Natural killer cell treated with Interleukin-12 subunit alpha and Interleukin-12 subunit beta and Interleukin-15 and Interleukin-18, amount 100 ng/mL, for 72 hours (primary cell): ENCODE measurements around the gene MRPS33. TPM values are rescaled to one million over a fixed set of nuclear protein-coding genes. Genes with fewer than 3 reads are reported as not detected.

Source experiments
- ATAC-seq, 2 donors: fragments of 150-1000 bp; cut with Tn5 transposase in 1 of 2; sonication (Bioruptor Pico), chemical (Tn5 transposase) in 1 of 2; 2 replicates each; pipeline ENCODE4 v1.10.0; 2021
- DNase-seq: peaks from one replicate; pipeline ENCODE4 v3.0.0; 2022; ENCODE audit warnings: low spot score
- H3K27ac Mint-ChIP-seq, 2 donors: 1 replicate in 1 of 2; 2 replicates in 1 of 2; pipeline ENCODE4 v1.8.0; 2022; ENCODE audit warnings: mixed read lengths in 2 of 2, mild to moderate bottlenecking in 1 of 2, moderate library complexity in 1 of 2
- H3K27me3 Mint-ChIP-seq, 2 donors: 1 replicate in 1 of 2; 2 replicates in 1 of 2; pipeline ENCODE4 v1.8.0; 2022; ENCODE audit warnings: mixed read lengths in 2 of 2
- H3K36me3 Mint-ChIP-seq: one replicate; pipeline ENCODE4 v1.8.0; 2022; ENCODE audit warnings: mixed read lengths
- H3K4me1 Mint-ChIP-seq, 2 donors: 1 replicate in 1 of 2; 2 replicates in 1 of 2; pipeline ENCODE4 v1.8.0; 2022; ENCODE audit warnings: low read depth in 2 of 2, mixed read lengths in 2 of 2, mild to moderate bottlenecking in 1 of 2
- H3K4me3 Mint-ChIP-seq: one replicate; pipeline ENCODE4 v1.8.0; 2022; ENCODE audit warnings: mixed read lengths
- H3K9me3 Mint-ChIP-seq: 2 replicates; pipeline ENCODE4 v1.8.0; 2022; ENCODE audit warnings: mixed read lengths
- total RNA-seq, 2 donors: library from RNA; stranded (reverse); gene quantifications; one replicate each; pipeline ENCODE4 v1.2.3, GENCODE V29; 2022

Gene MRPS33
- total RNA-seq, 2 donors from 2014 or later, result 74.2 to 75.0 TPM

DNA sequence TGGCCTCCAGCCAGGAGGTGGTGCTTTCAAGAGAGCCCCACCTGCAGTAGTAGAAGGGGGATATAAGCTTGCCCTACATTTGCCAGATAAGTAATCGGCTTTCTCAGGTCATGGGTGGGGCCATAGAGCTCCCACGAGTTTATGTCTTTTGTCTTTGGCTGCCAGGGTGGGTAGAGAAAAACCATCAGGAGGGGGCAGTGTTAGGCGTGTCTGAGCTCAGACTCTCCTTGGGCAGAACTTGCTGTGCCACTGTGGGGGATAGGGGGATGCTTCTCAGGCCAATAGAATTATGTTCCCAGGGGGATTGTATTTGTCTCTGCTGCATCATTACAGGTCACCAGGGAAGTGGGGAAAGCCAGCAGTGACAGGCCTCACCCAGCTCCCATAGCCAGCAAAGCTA is 12.3 kb upstream of the MRPS33 start:
- ATAC-seq, result no peak
- DNase-seq, result no peak
- peaks cover 32% of the 10 kb centered on the region for H3K36me3 Mint-ChIP-seq
- H3K9me3 Mint-ChIP-seq, result peaks cover 7% of the 10 kb centered on the region
- peaks cover 6 to 7% of the 10 kb centered on the region in 2 donors for H3K4me1 Mint-ChIP-seq
- H3K27me3 Mint-ChIP-seq, result peaks cover 31 to 36% of the 10 kb centered on the region in 2 donors
- H3K4me3 Mint-ChIP-seq, result no peak overlapping the region
- H3K27ac Mint-ChIP-seq, result no peak overlapping the region

DNA sequence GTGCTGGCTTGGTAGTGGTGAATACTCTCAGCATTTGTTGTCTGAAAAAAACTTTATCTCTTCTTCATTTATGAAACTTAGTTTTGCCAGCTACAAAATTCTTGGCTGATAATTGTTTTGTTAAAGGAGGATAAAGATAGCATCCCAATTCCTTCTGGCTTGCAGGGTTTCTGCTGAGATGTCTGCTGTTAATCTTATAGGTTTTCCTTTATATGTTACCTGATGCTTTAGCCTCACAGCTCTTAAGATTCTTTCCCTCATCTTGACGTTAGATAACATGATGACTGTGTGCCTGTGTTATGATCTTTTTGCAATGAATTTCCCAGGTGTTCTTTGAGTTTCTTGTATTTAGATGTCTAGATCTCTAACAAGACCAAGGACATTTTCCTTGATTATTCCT is 9.9 kb upstream of the MRPS33 start:
- Mint-ChIP-seq H3K4me3 (no peak overlapping the region), H3K9me3 (peaks cover 7% of the 10 kb centered on the region), H3K27ac (no peak overlapping the region), H3K36me3 (peaks cover 29% of the 10 kb centered on the region), H3K27me3 (peaks cover 35 to 36% of the 10 kb centered on the region in 2 donors), H3K4me1 (peaks cover 6 to 7% of the 10 kb centered on the region in 2 donors)
- ATAC-seq (no peak), DNase-seq (no peak)

DNA sequence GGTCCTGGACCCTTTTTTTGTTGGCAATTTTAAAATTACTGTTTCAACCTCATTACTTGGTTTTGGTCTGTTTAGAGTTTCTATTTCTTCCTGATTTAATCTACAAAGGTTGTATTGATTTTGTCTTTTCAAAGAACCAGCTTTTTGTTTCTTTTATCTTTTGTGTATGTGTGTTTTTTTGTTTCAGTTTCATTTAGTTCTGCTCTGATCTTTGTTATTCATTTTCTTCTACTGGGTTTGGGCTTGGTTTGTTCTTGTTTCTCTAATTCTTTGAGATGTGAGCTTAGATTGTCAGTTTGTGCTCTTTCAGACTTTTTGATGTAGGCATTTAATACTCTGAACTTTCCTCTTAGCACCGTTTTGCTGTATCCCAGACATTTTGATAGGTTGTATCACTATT is 8.5 kb upstream of the MRPS33 start:
- Mint-ChIP-seq H3K36me3 (peaks cover 26% of the 10 kb centered on the region), H3K27ac (no peak overlapping the region), H3K4me1 (peaks cover 6 to 7% of the 10 kb centered on the region in 2 donors), H3K27me3 (peaks cover 28 to 32% of the 10 kb centered on the region in 2 donors), H3K4me3 (peak overlapping the region; percentile 0), H3K9me3 (peaks cover 7% of the 10 kb centered on the region)
- DNase-seq (no peak), ATAC-seq (no peak)

DNA sequence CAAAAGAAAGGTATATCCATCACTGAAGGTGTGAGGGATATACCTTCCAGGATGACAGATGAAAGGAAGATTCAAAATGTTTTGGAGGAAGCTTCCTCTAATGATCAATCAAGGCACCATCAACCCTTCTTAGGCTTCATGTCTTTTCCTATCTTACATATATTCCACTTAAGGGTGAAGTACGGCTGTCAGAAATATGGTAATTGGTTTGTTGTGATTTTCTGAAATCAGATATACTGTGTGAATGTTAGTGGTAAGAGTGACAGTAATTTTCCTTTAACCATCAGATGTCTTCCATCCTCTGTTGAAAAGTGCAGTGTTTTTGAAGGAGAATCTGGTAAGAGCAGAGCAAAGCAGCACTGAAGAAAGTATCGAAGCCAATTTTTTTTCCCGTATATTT is 2.8 kb upstream of the MRPS33 start:
- H3K27ac Mint-ChIP-seq, result no peak overlapping the region
- H3K36me3 Mint-ChIP-seq, result peaks cover 11% of the 10 kb centered on the region
- no peak overlapping the region for H3K4me3 Mint-ChIP-seq
- peaks cover 19 to 22% of the 10 kb centered on the region in 2 donors for H3K4me1 Mint-ChIP-seq
- H3K27me3 Mint-ChIP-seq, result peaks cover 21 to 36% of the 10 kb centered on the region in 2 donors
- DNase-seq (no peak), ATAC-seq (no peak)
- H3K9me3 Mint-ChIP-seq, result no peaks in the 10 kb centered on the region

DNA sequence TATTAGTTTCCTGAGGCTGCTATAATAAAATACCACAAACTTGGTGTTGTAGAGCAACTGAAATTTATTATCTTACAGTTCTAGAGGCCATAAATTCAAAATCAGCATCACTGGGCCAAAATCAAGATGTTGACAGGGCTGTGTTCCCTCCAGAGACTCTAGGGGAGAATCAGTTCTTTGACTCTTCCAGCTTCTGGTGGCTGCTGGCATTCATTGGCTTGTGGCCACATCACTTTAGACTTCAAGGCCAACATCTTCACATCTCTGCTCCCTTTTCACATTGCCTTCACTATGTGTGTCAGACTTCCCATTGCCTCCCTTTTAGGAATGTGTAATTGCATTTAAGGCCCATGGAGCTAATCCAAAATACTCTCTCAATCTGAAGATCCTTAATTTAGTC is 1.6 kb upstream of the MRPS33 start:
- no peak for DNase-seq
- ATAC-seq, result no peak
- Mint-ChIP-seq H3K27ac (no peak overlapping the region), H3K4me1 (peaks cover 31 to 34% of the 10 kb centered on the region in 2 donors), H3K36me3 (peaks cover 11% of the 10 kb centered on the region), H3K27me3 (peaks cover 14 to 24% of the 10 kb centered on the region in 2 donors), H3K9me3 (no peaks in the 10 kb centered on the region), H3K4me3 (no peak overlapping the region)

DNA sequence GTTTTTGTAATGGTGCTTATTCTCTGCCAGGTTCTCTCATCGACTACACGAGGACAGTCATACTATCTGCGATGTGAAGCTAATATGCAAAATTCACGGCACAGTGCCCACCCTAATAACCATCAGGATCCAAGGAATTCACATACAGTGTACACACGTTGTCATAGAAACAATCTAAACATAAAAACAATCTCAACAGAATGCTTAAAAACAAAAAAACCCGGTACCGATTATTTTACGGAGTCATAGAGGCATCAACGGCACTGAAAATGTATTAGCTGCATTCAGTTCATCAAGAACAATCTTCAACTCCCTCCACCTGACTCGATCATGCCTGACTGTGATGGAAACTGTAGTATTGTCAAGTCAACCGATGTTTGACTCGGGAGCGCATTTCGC is 628 bp downstream of the MRPS33 start:
- H3K36me3 Mint-ChIP-seq, result peaks cover 22% of the 10 kb centered on the region
- peak overlapping the region; percentile 97 for H3K4me3 Mint-ChIP-seq
- no peak for DNase-seq
- ATAC-seq, result no peak
- peak overlapping the region; percentile 92 to 93 for H3K27ac Mint-ChIP-seq
- H3K4me1 Mint-ChIP-seq, result peaks cover 33 to 37% of the 10 kb centered on the region in 2 donors
- H3K9me3 Mint-ChIP-seq, result no peaks in the 10 kb centered on the region
- peaks cover 8 to 24% of the 10 kb centered on the region in 2 donors for H3K27me3 Mint-ChIP-seq

DNA sequence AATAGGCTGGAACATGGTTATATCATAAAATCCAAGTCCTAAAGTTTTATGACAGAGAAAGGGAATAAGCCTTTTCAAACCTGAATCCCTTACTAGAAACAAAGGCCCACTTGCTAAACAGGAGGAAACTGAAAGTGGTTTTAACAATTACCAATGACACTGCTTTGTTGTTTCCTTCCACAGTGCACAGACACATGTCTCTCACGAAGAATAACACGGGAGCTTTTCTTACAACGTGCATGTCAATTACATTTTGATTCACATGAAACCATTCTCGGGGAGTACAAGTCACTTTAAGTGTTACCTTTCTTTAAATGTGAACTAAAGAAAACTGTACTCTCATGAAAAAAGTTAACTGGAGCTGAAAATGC is 1.4 kb downstream of the MRPS33 start:
- Mint-ChIP-seq H3K4me3 (peak overlapping the region; percentile 97), H3K27ac (peak overlapping the region; percentile 92 to 93), H3K36me3 (peaks cover 23% of the 10 kb centered on the region), H3K27me3 (peaks cover 4 to 20% of the 10 kb centered on the region in 2 donors), H3K9me3 (no peaks in the 10 kb centered on the region), H3K4me1 (peaks cover 33 to 37% of the 10 kb centered on the region in 2 donors)
- DNase-seq (no peak), ATAC-seq (no peak)

DNA sequence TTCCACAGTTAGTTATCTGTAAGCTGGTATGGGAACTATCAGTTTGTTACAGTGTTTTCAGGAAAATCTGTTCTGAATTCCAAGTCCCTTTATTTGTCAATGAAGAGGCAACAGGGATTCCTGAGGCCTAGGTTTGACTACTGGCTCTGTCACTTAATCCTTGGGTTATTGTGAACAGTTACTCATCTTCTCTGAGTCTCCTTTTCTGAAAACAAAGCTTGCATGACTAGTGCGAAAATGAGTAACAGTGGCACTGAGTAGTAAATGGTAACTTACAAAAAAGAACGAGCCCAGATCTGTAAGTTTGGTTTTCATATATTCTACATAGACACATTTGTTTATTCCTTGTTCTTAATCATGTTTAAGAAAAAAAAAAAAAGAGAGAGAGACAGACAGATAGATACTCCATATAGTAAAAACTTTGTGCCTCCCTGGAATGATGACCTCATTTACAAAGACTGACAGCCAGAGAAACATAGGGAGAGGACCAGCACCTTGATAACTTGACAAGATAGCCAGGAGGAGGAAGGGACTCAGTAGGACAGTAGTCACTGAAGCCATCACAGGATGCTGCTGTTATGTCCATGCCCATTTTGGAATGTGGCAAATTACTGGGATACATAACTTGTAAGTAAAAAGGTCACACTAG is 1.9 kb downstream of the MRPS33 start:
- peak in 1 of 2 donors; percentile 41 for ATAC-seq
- peaks cover 3 to 15% of the 10 kb centered on the region in 2 donors for H3K27me3 Mint-ChIP-seq
- peaks cover 33 to 38% of the 10 kb centered on the region in 2 donors for H3K4me1 Mint-ChIP-seq
- peak overlapping the region; percentile 92 to 93 for H3K27ac Mint-ChIP-seq
- H3K4me3 Mint-ChIP-seq, result peak overlapping the region; percentile 97
- no peak for DNase-seq
- peaks cover 26% of the 10 kb centered on the region for H3K36me3 Mint-ChIP-seq
- no peaks in the 10 kb centered on the region for H3K9me3 Mint-ChIP-seq

DNA sequence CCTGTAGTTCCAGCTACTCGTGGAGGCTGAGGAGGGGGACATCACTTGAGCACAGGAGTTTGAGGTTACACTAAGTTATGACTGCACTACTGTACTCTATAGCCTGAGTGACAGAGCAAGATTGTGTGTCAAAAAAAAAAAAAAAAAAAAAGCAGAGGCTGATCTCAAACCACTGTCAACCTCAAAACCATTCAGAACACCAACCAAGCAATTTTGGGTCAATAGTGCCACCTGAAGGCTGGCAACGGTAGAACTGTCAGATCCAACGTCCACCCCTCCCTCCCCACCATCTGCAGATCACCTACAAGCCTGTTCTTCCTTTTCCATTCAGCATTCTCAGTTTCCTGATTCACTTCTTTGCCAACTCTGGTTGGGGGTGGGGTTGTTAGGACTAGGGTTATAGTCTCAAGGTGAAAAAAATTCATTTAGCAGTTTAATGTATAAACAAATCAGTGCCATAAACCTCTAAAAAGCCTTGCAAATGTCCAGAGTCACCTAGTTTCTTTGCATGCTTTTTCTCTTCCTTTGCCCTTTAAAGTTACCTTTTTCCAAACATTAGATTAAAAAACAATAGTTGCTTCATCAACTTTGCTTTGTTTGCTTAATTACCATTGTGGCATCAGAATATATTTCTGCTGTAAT is 2.6 kb downstream of the MRPS33 start:
- H3K4me3 Mint-ChIP-seq, result peak overlapping the region; percentile 97
- peaks cover 33 to 43% of the 10 kb centered on the region in 2 donors for H3K4me1 Mint-ChIP-seq
- peaks cover 31% of the 10 kb centered on the region for H3K36me3 Mint-ChIP-seq
- H3K27me3 Mint-ChIP-seq, result peaks cover 0 to 9% of the 10 kb centered on the region in 2 donors
- ATAC-seq, result peak; percentile 49 to 55
- H3K9me3 Mint-ChIP-seq, result no peaks in the 10 kb centered on the region
- peak overlapping the region; percentile 92 to 93 for H3K27ac Mint-ChIP-seq
- DNase-seq, result peak; percentile 69

DNA sequence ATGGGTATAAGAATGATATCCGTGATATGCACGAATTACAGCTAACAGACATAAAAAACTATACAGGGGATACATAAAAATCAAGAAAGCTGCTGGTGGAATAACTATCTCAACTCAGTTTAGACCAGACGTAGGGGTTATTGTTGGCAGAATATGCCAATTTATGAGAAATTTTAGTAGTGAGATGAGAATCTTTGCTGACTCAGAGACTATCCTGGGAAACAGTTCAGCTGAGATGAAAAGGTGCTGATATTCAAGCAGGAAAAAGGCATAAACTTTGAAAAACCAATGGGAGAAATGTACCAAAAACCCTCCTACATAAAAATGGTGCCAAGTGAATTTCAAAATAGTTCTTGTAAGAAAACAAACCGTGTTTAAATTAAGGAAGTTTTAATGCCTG is 3.3 kb downstream of the MRPS33 start:
- Mint-ChIP-seq H3K4me3 (peak overlapping the region; percentile 97), H3K27ac (peak overlapping the region; percentile 92 to 93), H3K27me3 (peaks cover 0 to 5% of the 10 kb centered on the region in 2 donors), H3K36me3 (peaks cover 31% of the 10 kb centered on the region), H3K4me1 (peaks cover 37 to 43% of the 10 kb centered on the region in 2 donors), H3K9me3 (no peaks in the 10 kb centered on the region)
- ATAC-seq (no peak), DNase-seq (no peak)

DNA sequence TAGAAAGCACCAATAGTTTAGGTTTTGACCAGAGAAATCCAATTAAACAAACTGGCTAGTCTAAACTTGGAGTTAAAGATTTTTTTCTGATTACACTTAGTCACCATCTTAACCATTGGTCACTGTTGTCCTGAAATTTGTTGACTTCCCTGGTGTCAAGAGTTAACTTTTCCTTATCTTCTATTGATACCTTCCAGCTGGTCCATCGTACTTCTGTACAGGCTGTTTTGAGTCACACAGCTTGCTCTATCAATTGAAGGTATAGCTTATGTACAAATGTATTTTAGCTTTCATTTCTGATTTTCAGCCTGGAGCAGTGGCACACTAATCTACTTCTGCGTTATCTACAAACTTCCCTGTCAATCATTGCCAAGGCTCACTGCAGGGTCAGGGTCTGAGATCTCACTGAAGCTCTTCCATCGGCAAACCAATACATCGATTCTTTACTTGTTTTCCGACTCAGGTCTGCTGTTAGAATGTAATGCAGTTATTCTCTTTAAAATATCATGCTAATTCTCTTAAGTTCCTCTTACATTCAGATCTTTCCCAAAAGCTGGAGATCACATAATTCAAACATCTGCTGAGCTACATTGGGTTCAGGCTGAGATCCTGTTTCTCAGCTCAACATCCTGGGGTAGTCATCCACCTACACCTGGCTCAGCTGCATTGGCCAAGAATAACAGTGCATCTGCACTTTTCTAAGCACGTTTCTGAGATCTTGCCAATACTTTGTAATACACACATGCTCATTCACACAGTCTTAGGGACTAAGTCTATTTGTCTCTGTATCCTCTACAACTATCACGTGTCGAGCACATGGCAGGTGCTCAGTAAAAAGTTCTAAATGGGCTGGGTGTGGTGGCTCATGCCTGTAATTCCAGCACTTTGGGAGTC is 11.3 kb downstream of the MRPS33 start:
- Mint-ChIP-seq H3K36me3 (peaks cover 13% of the 10 kb centered on the region), H3K27me3 (peaks cover 1 to 9% of the 10 kb centered on the region in 2 donors), H3K9me3 (no peaks in the 10 kb centered on the region), H3K27ac (no peak overlapping the region), H3K4me3 (no peak overlapping the region), H3K4me1 (peaks cover 6% of the 10 kb centered on the region in 2 donors)
- no peak for ATAC-seq
- no peak for DNase-seq

DNA sequence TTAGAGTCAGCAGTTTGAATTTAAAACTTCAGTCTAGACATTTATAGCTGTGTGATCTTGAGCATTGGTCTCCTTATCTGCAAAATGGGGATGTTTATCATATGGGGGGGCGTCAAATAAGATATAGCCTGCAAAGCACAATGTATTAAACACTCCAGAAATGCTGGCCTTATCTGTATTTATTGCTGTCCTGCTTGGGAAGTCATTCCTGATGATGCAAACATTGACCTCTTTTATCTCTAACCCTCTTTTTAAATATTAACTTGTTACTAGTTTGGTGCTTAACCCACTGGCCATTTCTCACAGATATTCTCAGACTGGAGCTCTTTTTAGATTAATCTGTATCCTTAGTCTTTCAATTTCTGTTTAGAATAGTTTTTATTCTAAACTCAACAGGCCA is 13.2 kb downstream of the MRPS33 start:
- Mint-ChIP-seq H3K9me3 (no peaks in the 10 kb centered on the region), H3K27me3 (peaks cover 6 to 16% of the 10 kb centered on the region in 2 donors), H3K36me3 (peaks cover 3% of the 10 kb centered on the region), H3K4me3 (no peak overlapping the region), H3K4me1 (peaks cover 0 to 3% of the 10 kb centered on the region in 2 donors), H3K27ac (no peak overlapping the region)
- ATAC-seq (no peak), DNase-seq (no peak)

DNA sequence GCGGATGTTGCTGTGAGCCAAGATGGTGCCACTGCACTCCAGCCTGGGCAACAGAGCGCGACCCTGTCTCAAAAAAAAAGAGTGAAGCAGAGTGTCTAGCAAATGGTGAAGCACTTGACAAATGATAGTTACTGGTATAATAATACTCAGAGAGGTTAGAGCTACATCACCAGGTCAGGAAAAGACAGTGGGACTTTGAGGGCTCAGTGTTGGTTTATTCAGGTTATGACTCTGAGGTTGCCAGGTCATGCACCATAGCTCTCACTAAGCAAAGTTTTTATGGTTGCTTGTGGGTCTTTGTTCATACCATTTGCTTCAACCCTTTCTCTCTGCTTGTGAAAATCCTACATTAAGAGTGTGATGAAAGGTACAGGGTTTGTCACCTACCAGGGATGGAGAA is 13.6 kb downstream of the MRPS33 start:
- no peaks in the 10 kb centered on the region for H3K36me3 Mint-ChIP-seq
- H3K27me3 Mint-ChIP-seq, result peaks cover 6 to 16% of the 10 kb centered on the region in 2 donors
- DNase-seq (no peak), ATAC-seq (no peak)
- H3K27ac Mint-ChIP-seq, result no peak overlapping the region
- H3K4me3 Mint-ChIP-seq, result no peak overlapping the region
- H3K4me1 Mint-ChIP-seq, result no peaks in the 10 kb centered on the region
- no peaks in the 10 kb centered on the region for H3K9me3 Mint-ChIP-seq

DNA sequence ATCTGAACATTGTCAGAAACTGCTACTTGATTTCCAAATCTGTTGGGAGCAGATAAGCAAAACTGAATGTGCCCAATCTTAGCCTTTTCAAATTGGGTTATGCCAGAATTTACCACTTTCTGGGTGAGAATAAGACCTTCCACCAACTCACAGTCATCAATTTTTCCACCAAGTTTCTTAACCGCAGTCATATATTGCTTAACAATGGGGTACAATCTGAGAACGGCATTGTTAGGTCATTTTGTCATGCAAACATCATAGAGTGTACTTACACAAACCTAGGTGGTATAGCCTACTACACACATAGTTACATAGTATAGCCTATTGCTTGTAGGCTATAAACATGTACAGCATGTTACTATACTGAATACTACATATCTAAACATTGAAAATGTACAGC is 16.0 kb downstream of the MRPS33 start:
- Mint-ChIP-seq H3K36me3 (no peaks in the 10 kb centered on the region), H3K9me3 (no peaks in the 10 kb centered on the region), H3K27ac (no peak overlapping the region), H3K4me1 (no peaks in the 10 kb centered on the region), H3K4me3 (no peak overlapping the region), H3K27me3 (peaks cover 6 to 16% of the 10 kb centered on the region in 2 donors)
- DNase-seq (no peak), ATAC-seq (no peak)
